Dermis microvascular lymphatic vessel endothelial cell (primary cell): Measurements from ENCODE around the gene CD44. TPM values are rescaled to one million over a fixed set of nuclear protein-coding genes. Genes with fewer than 3 reads are reported as not detected.

Experiments used
- DNase-seq, 2 donors: peaks; one replicate each; pipeline versions ENCODE4 v3.0.0 to v3.0.0-alpha.2; 2010; ENCODE audit warnings: low read depth in 2 of 2
- total RNA-seq: library from RNA; depleted of rRNA; stranded (reverse); fragments of >200 nt; gene quantifications from 2 replicates; pipeline ENCODE4 v1.2.1, GENCODE V29; 2014

CD44 gene
- total RNA-seq, 1 donor from 2014 or later: 5.0 TPM

GRCh38 chr11:35260342-35260985, 121.5 kb downstream of the CD44 start:
- DNase-seq: peak in 1 of 2 donors; percentile 3

GRCh38 chr11:35261197-35261596, 122.2 kb downstream of the CD44 start:
- DNase-seq: no peak

- no peak for DNase-seq
Measured at GRCh38 chr11:35262056-35262455, 123.1 kb downstream of the CD44 start.

DNA sequence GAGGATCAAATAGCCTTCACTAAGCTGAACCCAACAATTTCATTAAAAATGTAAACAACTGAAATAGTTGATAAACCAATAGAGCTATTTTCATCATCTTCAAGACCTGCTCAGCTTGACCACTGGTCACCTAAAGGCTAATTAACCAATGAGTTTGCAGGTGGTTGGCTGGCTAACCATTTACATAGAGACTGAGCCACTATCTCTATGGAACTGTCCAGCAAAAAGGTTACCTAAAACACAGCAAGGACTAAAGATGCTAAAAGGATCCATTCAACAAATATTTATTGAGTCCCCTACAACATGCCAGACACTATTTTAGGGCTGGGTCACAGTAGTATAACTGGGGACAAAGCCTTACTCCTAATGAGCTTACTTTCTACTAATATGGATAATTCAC, 123.8 kb downstream of the CD44 start:
- no peak for DNase-seq

DNA sequence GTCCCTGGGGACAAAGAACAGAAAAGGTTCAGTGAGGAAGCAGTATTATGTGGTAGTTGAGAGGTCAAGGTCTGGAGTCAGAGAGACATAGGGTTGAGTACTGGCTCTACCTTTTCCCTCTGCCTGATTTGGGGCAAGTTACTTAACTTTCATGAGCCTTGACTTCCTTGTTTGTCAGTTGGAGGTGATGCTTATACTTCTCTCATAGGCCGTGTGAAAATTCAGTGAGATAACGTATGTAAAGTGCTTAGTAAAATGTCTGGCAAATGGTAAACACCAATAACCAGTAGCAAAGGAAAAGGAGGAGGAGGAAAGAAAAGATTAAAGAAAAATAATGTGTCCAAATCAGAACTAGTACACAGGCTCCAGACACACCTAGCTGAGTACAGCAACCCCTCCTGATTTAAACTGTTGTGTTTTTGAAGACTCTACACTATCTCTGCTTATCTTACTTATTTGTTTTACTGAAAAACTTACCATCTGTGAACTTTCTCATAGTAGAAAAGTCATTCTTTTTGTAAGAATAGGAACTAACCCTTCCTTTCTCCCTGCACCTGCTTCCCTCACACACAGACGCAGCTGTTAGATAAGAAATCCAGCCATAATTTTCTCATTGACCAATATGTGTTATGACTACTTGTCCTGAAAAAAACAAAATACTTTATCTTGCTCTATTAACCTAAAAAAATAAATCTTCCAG, 126.9 kb downstream of the CD44 start:
- no peak for DNase-seq

- no peak for DNase-seq
Measured at GRCh38 chr11:35267504-35267903, 128.5 kb downstream of the CD44 start.

GRCh38 chr11:35270342-35270741, 131.4 kb downstream of the CD44 start:
- no peak for DNase-seq

GRCh38 chr11:35271031-35271430, 132.1 kb downstream of the CD44 start:
- DNase-seq: no peak

DNA sequence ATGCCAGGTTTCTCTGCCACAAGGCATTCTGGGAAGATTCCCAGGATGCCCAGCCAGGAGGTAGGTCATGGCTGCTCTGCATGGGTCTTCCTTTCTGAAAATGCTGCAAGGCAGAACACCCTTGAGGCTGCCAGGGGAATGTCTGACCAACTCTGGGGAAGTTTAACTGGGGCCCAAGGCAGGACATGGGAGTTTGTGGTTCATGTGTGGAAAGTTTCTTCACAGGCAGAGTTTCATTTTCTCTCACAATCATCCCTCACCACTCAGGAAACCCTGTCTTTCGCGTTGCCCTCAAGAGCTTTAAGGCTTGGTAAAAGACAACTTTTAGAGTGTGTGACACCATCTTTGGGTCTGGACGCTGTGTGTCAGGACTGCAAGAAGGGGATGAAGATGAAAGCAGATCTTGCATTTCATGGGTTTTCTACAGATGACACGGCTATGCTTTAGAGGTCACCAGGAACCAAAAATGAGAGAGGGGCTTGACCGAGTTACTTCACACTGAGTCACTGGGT, 133.5 kb downstream of the CD44 start:
- no peak for DNase-seq

DNA sequence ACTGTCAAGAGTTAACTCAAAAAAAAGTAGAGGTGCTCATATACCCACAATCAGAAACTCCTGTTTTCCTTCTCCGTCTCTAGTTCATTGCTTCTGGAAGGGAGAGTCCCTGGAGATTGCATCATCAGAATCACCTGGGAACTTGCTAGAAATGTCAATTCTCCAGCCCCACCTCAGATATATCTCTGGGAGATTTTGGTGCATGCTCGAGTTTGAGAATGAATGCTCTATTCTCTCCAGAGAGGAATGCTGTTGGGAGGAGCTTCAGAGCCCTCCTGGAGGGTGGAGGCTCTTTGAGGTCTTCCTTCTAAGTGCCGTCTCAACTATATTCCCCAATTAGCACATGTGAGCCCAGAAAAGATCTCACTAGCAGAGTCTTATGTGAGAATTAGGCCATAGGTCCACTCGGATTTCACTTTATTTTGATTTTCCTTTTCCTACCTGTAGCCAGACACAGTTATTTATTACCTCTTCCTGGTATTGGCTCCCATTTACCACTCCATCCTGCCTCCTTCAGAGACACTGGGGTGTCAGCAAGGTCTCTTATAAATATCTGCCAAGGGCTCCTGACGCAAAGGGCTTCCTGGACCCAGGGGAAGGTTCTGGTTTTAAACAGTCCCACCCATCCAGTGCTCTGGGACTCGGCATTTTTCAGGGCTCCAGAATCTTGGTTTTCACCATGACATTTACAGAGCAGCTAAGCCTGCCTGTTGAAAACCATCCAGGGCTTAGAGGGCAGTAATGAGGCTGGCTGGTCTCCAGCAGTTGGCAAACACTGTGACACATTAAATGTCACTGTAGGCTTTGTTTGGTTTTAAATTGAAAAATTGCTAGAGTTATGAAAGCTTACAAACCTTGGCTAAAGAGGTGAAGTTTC, 136.2 kb downstream of the CD44 start:
- no peak for DNase-seq

- no peak for DNase-seq
Measured at GRCh38 chr11:35275786-35276170, 136.8 kb downstream of the CD44 start.

DNA sequence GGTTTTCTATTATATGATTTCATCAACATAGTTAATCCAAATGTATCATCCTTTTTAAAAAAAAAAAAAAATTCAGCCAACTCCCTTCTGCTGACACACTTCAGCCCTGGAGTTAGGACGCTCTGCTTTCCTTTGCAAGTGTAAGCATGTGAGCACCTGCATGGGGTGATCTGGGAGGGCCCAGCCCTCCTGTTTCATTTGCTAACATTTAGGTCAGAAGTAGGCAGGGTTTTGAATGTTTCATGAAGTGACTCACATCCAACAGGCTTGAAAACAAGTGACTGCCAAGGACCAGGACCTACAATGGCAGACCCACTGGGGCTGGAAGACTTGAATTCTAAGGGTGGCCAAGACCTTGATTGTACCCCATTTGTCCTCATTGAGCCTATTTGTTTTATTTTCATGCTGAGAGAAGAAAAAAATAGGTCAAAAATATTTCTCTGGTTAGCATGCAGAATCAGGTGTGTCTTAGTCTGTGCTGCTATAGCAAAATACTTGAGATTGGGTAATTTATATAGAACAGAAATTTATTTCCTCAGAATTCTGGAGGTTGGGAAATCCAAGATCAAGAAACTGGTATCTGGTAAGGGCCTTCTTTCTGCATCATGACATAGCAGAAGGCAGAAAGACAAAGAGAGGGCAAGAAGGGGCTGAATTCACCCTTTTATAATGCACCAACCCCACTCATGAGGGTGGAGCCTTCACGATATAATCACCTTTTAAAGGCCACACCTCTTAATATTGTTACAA, 137.6 kb downstream of the CD44 start:
- DNase-seq: no peak

DNA sequence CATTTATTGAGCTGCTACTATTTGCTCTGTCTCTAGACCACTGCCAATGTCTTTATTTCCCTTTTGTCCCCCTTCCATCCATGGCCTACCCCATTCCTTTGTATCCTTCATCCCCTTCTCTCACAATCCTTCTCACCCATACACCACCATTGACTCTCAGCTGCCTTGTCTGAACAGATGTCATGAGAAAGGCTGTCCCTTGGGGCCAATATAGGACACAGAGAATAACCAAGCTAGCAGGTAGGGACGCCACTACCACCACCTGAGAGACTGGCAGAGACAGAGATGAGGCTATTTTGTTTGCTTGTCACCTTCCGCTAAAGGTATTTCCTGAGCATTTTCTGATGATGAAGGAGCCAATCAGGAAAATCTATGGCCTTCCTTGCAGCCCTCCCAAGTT, 138.9 kb downstream of the CD44 start:
- no peak for DNase-seq

GRCh38 chr11:35280727-35281126, 141.8 kb downstream of the CD44 start:
- no peak for DNase-seq

DNA sequence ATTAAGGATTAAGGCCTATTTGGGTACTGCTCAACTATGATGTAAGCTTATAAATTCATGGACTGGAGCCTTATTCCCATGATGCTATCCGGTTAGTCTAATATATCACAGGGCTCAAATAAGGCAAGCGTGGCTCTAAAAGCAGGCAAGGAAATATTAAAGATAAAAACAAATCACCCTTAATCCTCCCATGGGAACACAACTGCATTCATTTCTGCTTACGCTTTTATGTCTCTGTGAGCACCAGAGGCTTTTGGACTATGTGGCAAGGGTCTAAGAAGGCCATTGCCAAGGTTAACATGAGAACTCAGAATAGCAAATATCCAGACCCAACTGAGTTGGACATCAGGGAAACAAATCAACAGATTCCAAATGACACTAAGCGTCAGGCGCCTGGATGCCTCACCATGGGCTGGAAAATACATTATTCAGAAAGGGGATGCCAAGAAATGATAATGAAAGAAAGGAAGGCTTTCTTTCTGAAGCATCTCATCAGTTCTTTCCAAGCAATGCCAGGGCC, 142.3 kb downstream of the CD44 start:
- no peak for DNase-seq

Other genes starting within 250 kb of the CD44 start
- 9.0 and 16.6 TPM in 2 replicates for gene APIP, start 222.8 kb upstream of the CD44 start, total RNA-seq
- gene PDHX, start 222.6 kb upstream of the CD44 start, total RNA-seq: 15.3 and 15.4 TPM in 2 replicates